Endothelial cell of hepatic sinusoid (primary cell): Measurements from ENCODE around the gene USP12.
"Not testable (repeated sequence)": the region's sequence is repeated elsewhere in the genome, so short reads cannot be mapped to it uniquely, and the experiment has no call there.

Experiments used
- in situ Hi-C: cut with HindIII; loops from 2 replicates; pipeline ENCODE4 v1.10.0; 2017; ENCODE audit warnings: low sequenced_read_pairs

The USP12 gene

DNA sequence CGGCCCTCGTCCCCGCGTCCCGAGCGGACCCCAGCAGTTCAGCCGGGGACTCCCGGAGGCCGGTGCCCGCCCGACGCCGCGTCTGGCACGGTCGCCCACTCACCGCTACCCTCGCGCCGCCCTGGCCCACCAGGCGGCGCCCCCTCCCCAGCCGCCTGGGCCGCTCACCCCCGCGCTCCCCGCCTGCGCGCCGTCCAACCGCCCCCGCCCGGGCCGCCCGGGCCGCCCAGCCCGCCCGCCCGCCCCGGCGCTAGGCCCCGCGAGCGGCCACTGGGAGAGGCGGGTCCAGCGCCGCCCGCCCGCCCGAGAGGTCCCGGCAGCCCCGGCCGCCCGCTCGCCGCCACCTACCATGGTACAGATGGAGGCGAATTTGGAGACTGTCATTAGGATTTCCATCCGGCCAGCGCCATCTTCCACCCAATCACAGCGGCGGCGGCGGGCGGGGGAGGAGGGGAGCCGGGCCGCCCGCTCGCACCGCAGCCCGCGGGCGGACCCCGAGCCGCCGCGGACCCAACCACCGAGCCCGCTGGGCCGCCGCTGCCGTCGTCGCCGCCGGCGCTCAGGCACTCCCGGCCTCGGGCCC lies at the start of gene USP12:
Gene USP12 (minus strand): TSS at position 568 of the 583 bp plus-strand sequence. CDS start 172 bp downstream, at position 396.
- in situ Hi-C loops = no loop called here

DNA sequence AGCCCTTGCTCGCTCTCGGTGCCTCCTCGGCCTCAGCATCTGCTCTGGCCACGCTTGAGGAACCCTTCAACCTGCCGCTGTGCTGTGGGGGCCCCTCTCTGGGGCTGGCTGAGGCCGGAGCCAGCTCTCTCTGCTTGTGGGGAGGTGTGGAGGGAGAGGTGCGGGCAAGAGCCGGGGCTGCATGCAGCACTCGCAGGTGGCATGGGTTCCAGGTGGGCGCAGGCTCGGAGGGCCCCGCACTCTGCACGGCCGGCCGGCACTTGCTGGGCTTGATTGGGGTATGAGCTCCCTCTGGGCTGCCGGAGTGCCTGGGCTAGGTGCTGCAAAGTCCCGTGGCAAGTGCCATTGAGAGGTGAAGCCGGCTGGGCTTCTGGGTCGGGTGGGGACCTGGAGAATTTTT lies 48.0 kb upstream of the USP12 start:
- in situ Hi-C loops = no loop called here

DNA sequence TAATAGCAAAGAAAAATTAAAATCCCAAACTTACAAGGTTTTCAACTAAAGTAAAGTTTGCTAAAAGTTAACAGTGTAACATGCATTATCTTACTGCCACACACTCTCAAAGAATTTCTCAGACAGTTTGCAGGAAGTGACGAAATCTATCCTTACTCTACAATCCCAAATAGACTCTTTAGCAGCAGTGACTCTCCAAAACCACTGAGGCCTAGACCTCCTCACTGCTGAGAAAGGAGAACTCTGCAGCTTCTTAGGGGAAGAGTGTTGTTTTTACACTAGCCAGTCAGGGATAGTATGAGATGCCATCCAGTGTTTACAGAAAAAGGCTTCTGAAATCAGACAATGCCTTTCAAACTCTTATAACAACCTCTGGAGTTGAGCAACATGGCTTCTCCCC lies 47.2 kb upstream of the USP12 start:
- in situ Hi-C loops = not testable (repeated sequence)

DNA sequence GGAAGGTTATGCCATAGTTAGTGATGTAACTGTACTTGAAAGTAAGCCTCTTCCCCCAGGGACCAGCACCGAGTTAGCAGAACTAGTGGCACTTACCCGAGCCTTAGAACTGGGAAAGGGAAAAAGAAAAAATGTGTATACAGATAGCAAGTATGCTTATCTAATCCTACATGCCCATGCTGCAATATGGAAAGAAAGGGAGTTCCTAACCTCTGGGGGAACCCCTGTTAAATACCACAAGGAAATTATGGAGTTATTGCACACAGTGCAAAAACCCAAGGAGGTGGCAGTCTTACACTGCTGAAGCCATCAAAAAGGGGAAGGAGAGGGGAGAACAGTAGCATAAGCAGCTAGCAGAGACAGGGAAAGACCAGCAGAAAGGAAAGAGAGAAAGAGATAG lies 46.2 kb upstream of the USP12 start:
- in situ Hi-C loops = not testable (repeated sequence)

- in situ Hi-C loops = not testable (repeated sequence)
These were observed 41.8 kb upstream of the USP12 start for GRCh38 chr13:27213386-27213785.

DNA sequence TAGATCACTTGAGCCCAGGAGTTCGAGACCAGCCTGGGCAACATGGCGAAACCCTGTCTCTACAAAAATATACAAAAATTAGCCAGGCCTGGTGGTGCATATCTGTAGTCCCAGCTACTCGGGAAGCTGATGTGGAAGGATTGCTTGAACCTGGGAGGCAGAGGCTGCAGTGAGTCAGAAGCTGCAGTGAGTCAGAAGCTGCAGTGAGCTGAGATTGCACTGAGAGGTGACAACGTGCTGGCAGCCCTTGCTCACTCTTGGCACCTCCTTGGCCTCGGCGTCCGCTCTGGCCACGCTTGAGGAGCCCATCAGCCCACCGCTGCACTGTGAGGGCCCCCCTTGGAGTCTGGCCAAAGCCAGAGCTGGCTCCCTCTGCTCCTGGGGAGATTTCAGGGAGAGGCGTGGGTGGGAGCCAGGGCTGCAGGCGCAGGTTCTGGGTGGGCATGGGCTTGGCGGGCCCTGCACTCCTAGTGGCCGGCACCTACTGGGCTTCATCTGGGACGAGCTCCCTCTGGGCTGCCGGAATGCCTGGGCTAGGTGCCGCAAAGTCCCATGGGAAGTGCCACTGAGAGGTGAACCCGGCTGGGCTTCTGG lies 40.3 kb upstream of the USP12 start:
- in situ Hi-C loops = no loop called here

DNA sequence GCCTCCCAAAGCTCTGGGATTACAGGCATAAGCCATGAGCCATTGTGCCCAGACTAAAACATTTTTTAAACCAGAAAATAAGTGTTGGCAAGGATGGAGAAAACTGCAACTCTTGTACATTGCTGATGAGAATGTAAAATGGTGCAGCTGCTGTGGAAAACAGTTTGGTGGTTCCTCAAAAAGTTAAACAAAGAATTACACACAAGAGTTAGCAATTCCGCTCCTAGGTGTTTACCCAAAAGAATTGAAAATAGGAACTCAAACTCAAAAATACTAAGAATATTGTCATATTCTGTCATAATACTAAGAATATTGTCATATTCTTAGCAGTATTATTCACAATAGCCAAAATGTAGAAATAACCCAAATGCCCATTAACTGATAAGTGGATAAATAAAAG lies 39.7 kb upstream of the USP12 start:
- in situ Hi-C loops = no loop called here

DNA sequence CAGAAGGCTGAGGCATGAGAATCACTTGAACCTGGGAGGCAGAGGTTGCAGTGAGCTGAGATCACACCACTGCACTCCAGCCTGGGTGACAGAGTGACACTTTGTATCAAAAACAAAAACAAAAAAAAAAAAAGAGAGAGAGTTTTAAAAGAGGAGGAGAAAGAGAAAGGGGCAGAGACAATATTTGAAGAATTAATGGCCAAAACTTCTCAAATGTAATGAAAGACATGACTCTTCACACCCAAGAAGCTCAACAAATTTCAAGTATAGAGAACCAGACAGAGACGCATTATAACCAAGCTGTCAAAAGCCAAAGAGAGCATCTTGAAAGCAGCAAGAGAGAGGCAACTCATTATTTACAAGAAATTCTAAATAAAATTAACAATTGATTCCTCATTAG lies 36.9 kb upstream of the USP12 start:
- in situ Hi-C loops = no loop called here

DNA sequence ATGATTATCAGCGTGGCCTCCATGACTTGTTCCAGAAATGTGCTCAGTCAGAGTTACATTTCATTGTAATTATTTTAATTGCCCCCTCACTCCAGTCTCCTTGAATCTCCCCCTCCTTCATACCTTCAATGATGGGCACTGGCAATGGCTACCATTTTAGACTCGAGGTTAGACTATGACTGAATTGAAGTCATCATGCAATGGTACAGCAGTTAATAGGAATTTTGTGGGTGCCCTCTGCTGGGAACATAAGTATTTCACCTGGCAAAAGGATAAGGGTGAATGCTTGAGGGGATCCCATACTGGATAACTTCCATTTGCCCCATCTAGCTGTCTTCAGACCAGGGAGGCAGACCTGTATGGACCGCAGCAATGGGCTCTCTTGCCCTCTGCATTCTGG lies 32.2 kb upstream of the USP12 start:
- in situ Hi-C loops = no loop called here

GRCh38 chr13:27203186-27203585 lies 31.6 kb upstream of the USP12 start:
- in situ Hi-C loops = no loop called here

GRCh38 chr13:27201661-27202060 lies 30.1 kb upstream of the USP12 start:
- in situ Hi-C loops = no loop called here

DNA sequence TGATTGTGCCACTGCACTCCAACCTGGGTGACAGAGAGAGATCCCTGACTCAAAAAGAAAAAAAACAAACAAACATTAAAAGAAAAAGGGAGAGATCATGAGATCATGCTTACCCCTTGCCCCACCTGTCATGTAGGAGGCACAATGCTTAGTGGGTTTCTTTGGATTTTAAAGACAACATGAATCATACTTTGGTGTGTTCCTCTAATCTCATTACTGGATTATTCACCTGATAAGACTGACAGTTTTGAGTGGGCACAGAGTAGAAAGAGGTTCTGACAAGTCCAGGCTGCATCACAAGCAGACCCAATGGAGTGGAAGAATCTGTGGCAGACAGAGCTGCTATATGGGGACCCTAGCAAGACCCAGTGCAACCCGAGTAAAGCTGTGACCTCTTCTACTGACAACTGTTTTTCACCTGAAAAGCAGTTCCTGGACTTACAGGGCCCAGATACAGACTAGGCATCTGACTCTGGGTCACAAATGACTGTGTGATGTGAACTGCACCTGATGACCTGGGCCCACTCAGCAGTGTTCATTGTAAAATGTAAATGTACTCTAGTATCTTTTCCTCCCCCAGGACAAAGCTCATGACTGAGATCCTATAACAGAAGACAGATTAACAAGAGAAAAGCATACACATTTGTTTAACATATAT lies 28.9 kb upstream of the USP12 start:
- in situ Hi-C loops = no loop called here

DNA sequence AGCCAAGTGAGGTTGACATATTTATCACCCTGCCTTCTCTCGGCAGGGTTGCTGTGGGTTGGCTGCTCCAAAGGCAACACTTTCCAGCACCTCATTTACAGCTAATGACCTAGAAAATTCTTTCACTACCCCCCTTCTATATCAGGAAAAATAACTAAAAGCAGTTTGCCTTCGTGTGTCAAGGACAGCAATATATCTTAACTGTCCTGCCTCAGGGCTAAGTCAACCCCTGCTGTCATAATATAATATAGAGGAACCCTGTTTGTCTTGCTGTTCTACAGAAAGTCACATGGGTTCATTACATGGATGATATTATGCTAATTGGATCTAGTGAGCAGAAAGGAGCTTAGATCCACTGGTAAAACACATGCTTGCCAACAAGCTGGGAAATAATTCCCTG lies 28.1 kb upstream of the USP12 start:
- in situ Hi-C loops = no loop called here

GRCh38 chr13:27199211-27199610 lies 27.6 kb upstream of the USP12 start:
- in situ Hi-C loops = no loop called here

GRCh38 chr13:27194895-27195764 lies 23.5 kb upstream of the USP12 start:
- in situ Hi-C loops = no loop called here

DNA sequence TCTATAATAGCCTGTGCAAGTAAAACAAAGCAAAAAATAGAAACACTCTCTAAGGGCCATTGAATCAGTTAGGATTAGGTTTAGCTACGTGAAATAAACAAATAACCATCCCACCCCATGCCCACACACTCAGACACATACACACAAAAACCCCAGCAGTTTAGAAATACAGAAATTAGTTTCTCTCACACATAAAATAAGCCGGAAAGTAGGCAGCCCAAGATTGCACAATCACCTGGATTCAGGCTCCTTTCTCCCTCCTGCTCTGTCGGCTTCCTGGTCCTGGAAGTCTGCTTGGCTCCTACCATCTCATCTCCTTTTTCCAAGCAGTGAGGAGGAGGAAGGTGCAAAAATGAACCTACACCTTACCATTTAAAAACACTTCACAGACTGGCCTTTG lies 22.6 kb upstream of the USP12 start:
- in situ Hi-C loops = no loop called here

DNA sequence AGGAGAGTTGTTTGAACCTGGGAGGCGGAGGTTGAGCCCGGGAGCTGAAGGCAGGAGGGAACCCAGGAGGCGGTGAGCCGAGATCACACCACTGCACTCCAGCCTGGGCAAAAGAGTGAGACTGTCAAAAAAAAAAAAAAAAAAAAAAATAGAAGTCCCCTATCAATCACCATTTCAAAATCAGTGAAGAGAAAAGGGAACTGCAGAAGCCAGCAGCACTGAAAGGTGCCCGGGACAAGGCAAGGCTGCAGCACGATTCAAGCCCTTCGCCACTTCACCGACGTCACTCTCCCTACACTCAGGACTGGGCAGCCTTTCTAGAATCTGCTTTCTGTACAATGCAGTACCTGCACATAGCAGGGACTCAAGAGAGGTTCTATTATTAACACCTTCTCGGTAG lies 21.9 kb upstream of the USP12 start:
- in situ Hi-C loops = no loop called here

DNA sequence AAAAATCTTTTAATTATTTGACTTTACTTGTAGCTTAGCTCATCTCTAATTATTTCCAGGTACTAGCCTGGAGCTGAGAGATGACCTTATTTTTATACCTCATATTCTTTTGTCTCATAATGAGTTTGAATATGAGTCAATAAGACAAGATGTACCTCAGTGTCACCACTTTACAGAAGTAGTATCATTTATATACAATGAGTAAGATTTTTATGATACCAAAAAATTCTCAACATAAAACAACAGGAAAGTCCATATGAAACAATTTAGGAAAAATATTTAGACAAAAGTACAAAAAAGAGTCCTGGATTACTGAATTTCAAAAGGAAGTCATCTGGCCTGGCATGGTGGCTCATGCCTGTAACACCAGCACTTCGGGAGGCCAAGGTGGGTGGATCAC lies 21.4 kb upstream of the USP12 start:
- in situ Hi-C loops = no loop called here

- in situ Hi-C loops = not testable (repeated sequence)
These were observed 20.8 kb upstream of the USP12 start for GRCh38 chr13:27192367-27192766.

DNA sequence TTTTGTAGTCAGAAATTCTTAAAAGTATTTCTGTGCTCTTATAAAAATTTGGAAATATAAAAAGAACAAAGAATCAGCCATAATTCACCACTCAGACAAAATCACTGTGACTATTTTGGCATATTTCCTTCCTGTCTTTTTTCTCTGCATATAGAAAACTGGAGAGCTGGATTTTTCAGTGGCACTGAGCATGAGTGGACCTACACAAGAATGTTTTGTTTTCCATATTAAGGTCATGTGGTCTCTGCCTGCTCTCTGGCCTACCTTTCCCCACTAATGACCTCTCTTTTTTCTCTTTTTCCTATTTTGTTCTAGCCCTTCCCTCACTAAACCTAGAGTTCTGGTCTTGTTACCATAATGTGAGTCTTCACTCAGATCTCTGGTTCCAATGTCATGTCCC lies 17.6 kb upstream of the USP12 start:
- in situ Hi-C loops = no loop called here

DNA sequence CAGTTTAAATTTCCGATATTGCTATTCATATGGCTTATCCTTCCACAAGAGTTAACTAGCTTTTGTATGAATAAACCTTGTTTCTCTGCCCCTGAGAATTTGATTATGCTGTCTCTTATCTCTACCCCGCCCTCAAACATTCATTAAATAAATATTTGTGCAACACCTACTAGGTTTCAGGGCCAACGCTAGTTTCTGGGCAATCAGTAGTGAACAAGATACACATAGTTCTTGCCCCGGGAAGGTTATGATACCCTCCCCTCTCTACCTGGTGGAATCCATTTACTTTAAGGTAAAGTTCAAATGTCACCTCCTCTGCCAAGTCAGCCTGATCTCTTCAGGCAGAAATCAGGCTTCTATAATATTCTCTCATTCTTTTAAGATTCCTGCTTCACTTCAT lies 16.6 kb upstream of the USP12 start:
- in situ Hi-C loops = no loop called here

DNA sequence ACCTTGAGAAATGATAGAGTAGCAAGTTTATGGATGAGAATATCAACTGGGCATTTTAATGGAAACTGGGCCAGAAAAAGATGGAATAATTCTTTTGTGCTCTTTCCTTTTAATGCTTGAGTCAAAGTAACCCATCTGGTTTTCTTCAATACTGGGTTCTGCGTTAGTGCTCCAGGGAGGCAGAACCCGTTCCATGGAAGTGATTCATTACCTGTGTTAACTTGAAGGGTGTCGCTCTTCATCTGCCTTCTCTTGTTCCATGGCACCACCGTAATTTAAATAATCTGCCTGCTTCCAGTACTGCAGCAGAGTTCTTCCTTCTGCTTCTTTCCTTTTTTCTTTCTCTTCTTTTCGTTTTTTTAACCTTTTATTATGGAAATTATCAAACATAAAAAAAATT lies 14.7 kb upstream of the USP12 start:
- in situ Hi-C loops = no loop called here
